Vagina (tissue), 2 donors: ENCODE data around the gene C11orf68. TPM values are rescaled to one million over a fixed set of nuclear protein-coding genes. Genes with fewer than 3 reads are reported as not detected.

Source experiments
- DNase-seq, 2 donors: peaks; one replicate each; pipeline ENCODE4 v3.0.0-alpha.2; 2017; ENCODE audit errors: extremely low spot score in 2 of 2
- H3K27ac ChIP-seq: fragments of 200-600 bp; sonication (generic); one replicate; pipeline ENCODE4 v1.5.1; 2019
- H3K27me3 ChIP-seq: fragments of 200-600 bp; sonication (generic); one replicate; pipeline ENCODE4 v1.5.1; 2019
- H3K36me3 ChIP-seq, 2 donors: fragments of 200-600 bp; sonication (generic); one replicate each; pipeline ENCODE4 v1.5.1; 2017 to 2019
- H3K4me1 ChIP-seq: fragments of 200-600 bp; sonication (generic); one replicate; pipeline ENCODE4 v1.5.1; 2019
- H3K4me3 ChIP-seq, 2 donors: fragments of 200-600 bp; sonication (generic); 1 replicate in 1 of 2; 2 replicates in 1 of 2; pipeline ENCODE4 v1.5.1; 2016 to 2019
- H3K9me3 ChIP-seq: fragments of 200-600 bp; sonication (generic); one replicate; pipeline ENCODE4 v1.5.1; 2019
- CTCF ChIP-seq, 3 experiments: fragments of 450-650 bp in 2 of 3; fragments of 200-600 bp in 1 of 3; sonication (generic) in 1 of 3; IDR thresholded peaks; one replicate each; pipeline ENCODE4 v1.5.1; 2017 to 2019; ENCODE audit warnings: antibody characterized with exemption in 3 of 3, mild to moderate bottlenecking in 2 of 3, moderate library complexity in 2 of 3
- POLR2A ChIP-seq, 2 donors: fragments of 450-650 bp; IDR thresholded peaks; one replicate each; pipeline ENCODE4 v1.6.1; 2017; ENCODE audit warnings: antibody characterized with exemption in 2 of 2, mild to moderate bottlenecking in 2 of 2, moderate library complexity in 2 of 2
- POLR2AphosphoS5 ChIP-seq, 2 donors: sonication (generic); formaldehyde crosslinking; IDR thresholded peaks; one replicate each; pipeline ENCODE4 v1.9.0; 2017; ENCODE audit warnings: antibody characterized with exemption in 2 of 2, mild to moderate bottlenecking in 2 of 2, low read depth in 1 of 2; ENCODE audit not compliant: insufficient read depth in 1 of 2
- intact Hi-C: fragments of 100-400 bp; cut with DNase I; formaldehyde crosslinking; loops from one replicate; pipeline ENCODE4 v1.15.1; 2023
- total RNA-seq: library from RNA; depleted of rRNA; stranded (reverse); fragments of >200 nt; gene quantifications from one replicate; pipeline ENCODE4 v1.2.3, GENCODE V29; 2016

Gene C11orf68
- total RNA-seq, 1 donor from 2014 or later = 21.1 TPM

GRCh38 chr11:65870307-65870658, 48.6 kb downstream of the C11orf68 start:
- no peaks in the 10 kb centered on the region for H3K9me3 ChIP-seq
- H3K27me3 ChIP-seq = no peaks in the 10 kb centered on the region
- no peak for TF ChIP-seq CTCF (IDR thresholded peaks at IDR 0.05)
- TF ChIP-seq POLR2AphosphoS5 (IDR thresholded peaks at IDR 0.05; ENCODE audit: insufficient read depth in 1 of 2, low read depth in 1 of 2) = no peak
- TF ChIP-seq POLR2A (IDR thresholded peaks at IDR 0.05) = no peak
- H3K27ac ChIP-seq = peak overlapping the region; percentile 87
- DNase-seq = no peak
- no peak overlapping the region for H3K4me3 ChIP-seq
- intact Hi-C loops = no loop called here
- peaks cover 33% of the 10 kb centered on the region for H3K4me1 ChIP-seq
- H3K36me3 ChIP-seq = peaks cover 0 to 26% of the 10 kb centered on the region in 2 donors

- H3K9me3 ChIP-seq = no peaks in the 10 kb centered on the region
- DNase-seq = no peak
- intact Hi-C loops = no loop called here
- no peak overlapping the region for H3K27ac ChIP-seq
- no peak for TF ChIP-seq POLR2A (IDR thresholded peaks at IDR 0.05)
- TF ChIP-seq POLR2AphosphoS5 (IDR thresholded peaks at IDR 0.05; ENCODE audit: insufficient read depth in 1 of 2, low read depth in 1 of 2) = peak in 1 of 2 donors; percentile 16
- no peak for TF ChIP-seq CTCF (IDR thresholded peaks at IDR 0.05)
- H3K4me1 ChIP-seq = peaks cover 33% of the 10 kb centered on the region
- H3K4me3 ChIP-seq = no peak overlapping the region
- H3K27me3 ChIP-seq = no peaks in the 10 kb centered on the region
- H3K36me3 ChIP-seq = peaks cover 0 to 31% of the 10 kb centered on the region in 2 donors
These were observed 49.1 kb downstream of the C11orf68 start for GRCh38 chr11:65869643-65870306.

GRCh38 chr11:65868907-65869306, 50.0 kb downstream of the C11orf68 start:
- Histone ChIP-seq H3K9me3 (no peaks in the 10 kb centered on the region), H3K27me3 (no peaks in the 10 kb centered on the region), H3K27ac (no peak overlapping the region), H3K4me1 (peaks cover 32% of the 10 kb centered on the region), H3K4me3 (no peak overlapping the region), H3K36me3 (peaks cover 0 to 40% of the 10 kb centered on the region in 2 donors)
- DNase-seq = no peak
- TF ChIP-seq POLR2AphosphoS5 (IDR thresholded peaks at IDR 0.05; ENCODE audit: insufficient read depth in 1 of 2, low read depth in 1 of 2) (no peak), POLR2A (IDR thresholded peaks at IDR 0.05) (no peak), CTCF (IDR thresholded peaks at IDR 0.05) (no peak)
- intact Hi-C loops = no loop called here

- Histone ChIP-seq H3K36me3 (peaks cover 0 to 45% of the 10 kb centered on the region in 2 donors), H3K27ac (no peak overlapping the region)
- intact Hi-C loops = no loop called here
These were observed 50.7 kb downstream of the C11orf68 start for GRCh38 chr11:65868076-65868667.

More at GRCh38 chr11:65868076-65868667, 50.7 kb downstream of the C11orf68 start:
- DNase-seq = no peak
- TF ChIP-seq POLR2A (IDR thresholded peaks at IDR 0.05) = no peak
- TF ChIP-seq CTCF (IDR thresholded peaks at IDR 0.05) = no peak
- TF ChIP-seq POLR2AphosphoS5 (IDR thresholded peaks at IDR 0.05; ENCODE audit: insufficient read depth in 1 of 2, low read depth in 1 of 2) = no peak
- H3K27me3 ChIP-seq = no peaks in the 10 kb centered on the region
- no peaks in the 10 kb centered on the region for H3K9me3 ChIP-seq
- no peak overlapping the region for H3K4me3 ChIP-seq
- peaks cover 28% of the 10 kb centered on the region for H3K4me1 ChIP-seq
